Ammon's horn (tissue), 1 donor: ENCODE data around the gene SLC39A11.
"Not testable (repeated sequence)": the region's sequence is repeated elsewhere in the genome, so short reads cannot be mapped to it uniquely, and the experiment has no call there.

Experiments
- DNase-seq: peaks from one replicate; pipeline ENCODE4 v3.0.0-alpha.2; 2016; ENCODE audit warnings: low spot score

SLC39A11 gene

GRCh38 chr17:72916991-72917390, 175.5 kb downstream of the SLC39A11 start:
- no peak for DNase-seq

- peak; percentile 69 for DNase-seq
These were observed 176.8 kb downstream of the SLC39A11 start for GRCh38 chr17:72915625-72916081.

- no peak for DNase-seq
These were observed 179.3 kb downstream of the SLC39A11 start for GRCh38 chr17:72913142-72913682.

- no peak for DNase-seq
These were observed 186.2 kb downstream of the SLC39A11 start for GRCh38 chr17:72906306-72906705.

- no peak for DNase-seq
These were observed 189.0 kb downstream of the SLC39A11 start for GRCh38 chr17:72903522-72903921.

- DNase-seq, result no peak
These were observed 190.8 kb downstream of the SLC39A11 start for GRCh38 chr17:72901657-72902056.

- DNase-seq, result no peak
These were observed 191.4 kb downstream of the SLC39A11 start for GRCh38 chr17:72901083-72901482.

- DNase-seq, result no peak
These were observed 191.9 kb downstream of the SLC39A11 start for GRCh38 chr17:72900654-72900971.

- DNase-seq, result no peak
These were observed 193.8 kb downstream of the SLC39A11 start for GRCh38 chr17:72898725-72899124.

GRCh38 chr17:72896288-72896687, 196.2 kb downstream of the SLC39A11 start:
- not testable (repeated sequence) for DNase-seq

- DNase-seq, result no peak
These were observed 200.9 kb downstream of the SLC39A11 start for GRCh38 chr17:72891627-72892026.

GRCh38 chr17:72890711-72891110, 201.8 kb downstream of the SLC39A11 start:
- DNase-seq, result no peak

- DNase-seq, result no peak
These were observed 204.6 kb downstream of the SLC39A11 start for GRCh38 chr17:72887917-72888316.

GRCh38 chr17:72887322-72887721, 205.2 kb downstream of the SLC39A11 start:
- no peak for DNase-seq

GRCh38 chr17:72886622-72887021, 205.9 kb downstream of the SLC39A11 start:
- no peak for DNase-seq

GRCh38 chr17:72884066-72884465, 208.4 kb downstream of the SLC39A11 start:
- peak; percentile 95 for DNase-seq

- no peak for DNase-seq
These were observed 209.1 kb downstream of the SLC39A11 start for GRCh38 chr17:72883351-72883750.

- DNase-seq, result no peak
These were observed 210.1 kb downstream of the SLC39A11 start for GRCh38 chr17:72882426-72882825.

- no peak for DNase-seq
These were observed 212.6 kb downstream of the SLC39A11 start for GRCh38 chr17:72879877-72880276.

- DNase-seq, result no peak
These were observed 213.4 kb downstream of the SLC39A11 start for GRCh38 chr17:72878975-72879660.

GRCh38 chr17:72877348-72877747, 215.1 kb downstream of the SLC39A11 start:
- DNase-seq, result no peak

GRCh38 chr17:72876413-72876812, 216.1 kb downstream of the SLC39A11 start:
- DNase-seq, result no peak

- DNase-seq, result no peak
These were observed 217.1 kb downstream of the SLC39A11 start for GRCh38 chr17:72875361-72875760.

- no peak for DNase-seq
These were observed 220.1 kb downstream of the SLC39A11 start for GRCh38 chr17:72872396-72872795.
